ENCODE data around the gene NPHP4.

- TF ChIP-seq FOXJ3 (CRISPR knock-in tag; IDR thresholded peaks at IDR 0.05; ENCODE audit: borderline replicate concordance) (no peak), TP53 (CRISPR knock-in tag; IDR thresholded peaks at IDR 0.05) (no peak), ZBTB21 (CRISPR knock-in tag; IDR thresholded peaks at IDR 0.05; ENCODE audit: borderline replicate concordance) (no peak)
Observed at GRCh38 chr1:5898266-5898665, 94.0 kb downstream of the NPHP4 start.
